GM21825 (cell line): Measurements from ENCODE around the gene ZNHIT6.
"Not testable (repeated sequence)": the region's sequence is repeated elsewhere in the genome, so short reads cannot be mapped to it uniquely, and the experiment has no call there.

Experiments used
- ATAC-seq: cut with Tn5 transposase; IDR thresholded peaks from one replicate; pipeline ENCODE4 v1.9.1; 2021; ENCODE audit warnings: mild to moderate bottlenecking, moderate library complexity; ENCODE audit not compliant: unreplicated experiment

Gene ZNHIT6

DNA sequence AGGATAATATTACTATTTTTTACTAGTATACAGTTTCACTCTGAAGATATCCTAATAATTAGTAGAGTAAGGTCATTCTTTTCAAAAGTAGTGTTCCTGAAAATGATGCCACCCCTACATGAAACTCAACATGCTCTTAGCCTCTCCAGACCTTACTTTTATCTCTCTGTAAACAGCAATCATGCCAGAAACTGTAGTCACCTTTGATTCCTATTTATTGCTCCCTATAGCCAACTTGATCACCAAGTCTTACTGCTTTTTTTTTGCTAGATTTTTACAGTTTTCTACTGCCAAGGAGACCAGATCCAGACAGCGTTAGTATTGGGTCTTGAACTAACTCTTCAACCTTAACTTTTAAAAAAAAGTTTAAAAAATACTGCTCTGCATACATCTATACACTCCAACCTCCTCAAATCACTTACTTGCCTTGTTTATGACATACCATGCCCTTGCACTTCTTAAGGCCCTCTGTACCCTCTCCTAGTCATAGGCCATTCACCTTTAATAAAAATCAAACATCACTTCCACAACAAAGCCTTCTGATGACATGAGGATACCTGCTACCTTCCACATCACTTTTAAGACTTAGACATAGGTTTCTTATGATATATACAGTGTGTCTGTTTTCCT is 36.1 kb downstream of the ZNHIT6 start:
- ATAC-seq: no peak

DNA sequence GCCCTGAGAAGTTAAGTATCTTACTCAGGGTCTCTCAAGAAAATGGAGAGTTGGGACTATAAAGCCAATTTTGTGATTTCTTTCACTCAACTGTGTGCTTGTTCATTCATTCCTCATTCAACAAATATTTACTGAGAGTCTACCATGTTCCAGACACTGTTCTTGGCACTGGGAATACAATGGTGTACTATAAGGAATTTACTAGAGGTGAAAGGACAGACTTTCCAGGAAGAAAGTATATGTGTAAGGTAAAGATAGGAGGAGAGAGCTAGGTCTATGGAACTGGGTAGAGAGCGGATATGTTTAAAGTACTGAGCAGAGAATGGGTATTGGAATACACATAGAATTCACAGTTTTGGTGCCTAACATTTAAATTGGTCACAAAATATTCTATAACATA is 42.3 kb downstream of the ZNHIT6 start:
- no peak for ATAC-seq

DNA sequence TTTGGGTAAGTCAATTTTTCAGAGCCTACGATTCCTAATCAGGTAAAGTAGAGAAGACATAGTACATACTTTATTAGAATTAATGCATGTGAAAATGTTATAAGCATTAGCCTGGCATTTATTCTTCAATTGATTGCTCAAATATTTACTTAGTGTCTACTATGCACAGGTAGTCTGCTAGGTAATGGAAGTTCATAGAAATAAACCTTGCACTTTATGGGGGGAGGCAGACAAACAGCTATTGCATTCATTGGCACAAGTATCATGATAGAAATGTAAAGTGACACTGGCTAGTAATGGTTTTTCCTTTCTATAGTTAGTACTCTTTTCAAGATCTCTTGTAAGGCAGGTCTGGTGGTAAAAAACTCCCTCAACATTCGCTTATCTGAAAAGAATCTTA is 44.9 kb downstream of the ZNHIT6 start:
- no peak for ATAC-seq

DNA sequence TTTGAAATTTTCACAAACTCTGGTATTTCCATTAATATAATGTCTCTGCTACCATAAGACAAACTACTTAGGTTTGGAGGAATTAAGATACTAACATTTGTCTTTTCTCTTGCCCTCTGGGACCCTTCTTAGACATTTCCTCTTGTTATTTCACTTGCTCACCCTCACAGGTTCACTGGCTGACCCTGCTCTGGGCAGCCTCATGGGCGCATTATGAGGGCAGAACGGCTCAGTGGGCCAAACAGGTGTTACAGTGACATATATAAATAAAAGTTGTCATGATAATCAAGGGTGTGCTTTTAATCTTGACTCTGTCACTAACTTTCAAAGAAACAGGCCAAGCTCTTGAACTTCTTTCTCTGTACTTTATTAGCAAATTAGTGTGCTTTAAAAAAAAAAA is 46.5 kb downstream of the ZNHIT6 start:
- no peak for ATAC-seq

DNA sequence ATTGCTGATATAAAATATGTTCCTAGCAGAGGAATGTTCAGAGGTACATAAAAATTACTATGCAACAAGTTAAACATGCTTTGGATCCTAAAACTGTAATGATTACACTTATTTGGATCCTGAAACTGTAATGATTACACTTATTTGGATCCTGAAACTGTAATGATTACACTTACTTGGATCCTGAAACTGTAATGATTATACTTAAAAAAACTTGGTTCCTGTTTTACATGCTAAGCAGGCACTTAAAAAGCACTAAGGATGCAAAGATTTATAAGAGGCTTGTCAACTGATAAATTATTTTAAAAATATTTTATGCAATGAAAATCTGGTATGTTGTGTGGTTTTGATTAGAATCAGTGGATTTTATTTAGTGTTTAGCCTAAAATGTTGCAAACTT is 47.7 kb downstream of the ZNHIT6 start:
- ATAC-seq: no peak

DNA sequence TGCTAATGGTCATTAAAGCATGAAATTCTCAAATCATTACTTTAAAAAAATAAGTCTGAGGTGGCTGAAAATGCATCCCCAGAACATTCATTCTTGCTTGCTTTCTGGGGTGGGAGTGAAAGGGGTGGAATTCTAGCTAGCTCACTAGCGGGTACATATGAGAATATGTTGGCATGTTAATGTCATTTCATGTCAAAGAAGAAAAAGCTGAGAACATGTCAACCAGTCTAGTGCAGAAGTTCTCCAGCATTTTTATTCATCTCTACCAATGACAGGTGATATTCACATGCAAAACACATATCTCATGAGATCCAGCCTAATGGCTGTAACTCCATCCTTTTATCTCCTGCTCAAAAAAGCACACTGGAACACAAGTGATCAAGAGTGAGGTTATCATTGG is 49.1 kb downstream of the ZNHIT6 start:
- no peak for ATAC-seq

DNA sequence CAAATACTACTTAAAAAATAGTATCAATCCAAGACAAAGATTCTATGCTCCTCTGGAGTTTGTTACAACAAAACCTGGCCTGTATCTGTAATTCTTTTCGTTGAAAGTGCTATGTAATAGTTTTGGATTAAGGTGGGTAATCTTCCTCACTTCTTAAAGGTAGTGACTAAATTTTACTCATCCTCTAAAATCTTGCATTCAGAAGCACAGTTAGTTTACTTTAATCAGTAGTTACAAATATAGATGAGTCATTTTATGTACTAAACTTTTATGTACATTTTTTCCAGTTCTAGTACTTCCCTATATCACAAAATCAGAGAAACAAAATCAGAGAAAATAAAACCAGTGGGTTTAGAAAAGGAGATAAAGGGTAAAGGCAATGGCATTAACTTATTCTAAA is 51.3 kb downstream of the ZNHIT6 start:
- no peak for ATAC-seq

DNA sequence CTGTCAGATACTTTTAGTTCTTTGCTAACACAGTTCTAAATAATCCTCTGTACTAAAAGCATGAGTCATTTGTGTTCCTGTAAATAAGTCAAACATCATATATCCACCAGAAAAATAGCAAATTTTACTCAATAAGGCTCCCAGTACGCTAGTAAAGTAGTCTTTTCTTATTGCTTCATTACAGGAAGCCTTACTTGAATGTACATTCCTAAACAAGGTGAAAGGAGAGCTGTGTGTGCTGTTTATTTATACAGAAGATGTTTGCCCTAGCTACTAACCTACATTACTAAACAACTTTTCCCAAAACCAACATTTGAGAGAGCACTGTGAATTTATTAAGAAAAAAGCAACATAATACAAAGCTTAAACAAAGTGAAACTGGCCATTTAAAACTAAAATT is 52.0 kb downstream of the ZNHIT6 start:
- no peak for ATAC-seq

DNA sequence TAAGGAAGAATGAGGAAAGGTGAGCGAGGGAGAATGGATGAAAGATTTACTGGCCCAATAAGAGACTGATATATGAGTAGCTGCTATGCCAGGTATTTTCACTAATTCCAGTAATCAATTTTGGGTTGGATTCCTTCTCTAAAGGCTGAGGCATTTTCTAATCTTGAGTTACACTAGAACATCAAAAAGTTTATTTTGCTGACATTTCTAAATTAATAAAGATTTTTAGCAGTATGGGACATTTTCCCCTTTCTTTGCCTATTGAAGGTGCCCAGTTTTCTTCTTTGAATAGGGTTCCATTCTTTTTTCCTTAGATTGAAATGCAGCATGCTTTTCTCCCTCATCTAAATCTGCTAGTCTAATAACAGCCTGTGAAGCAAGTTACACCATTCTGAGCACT is 52.9 kb downstream of the ZNHIT6 start:
- no peak for ATAC-seq

DNA sequence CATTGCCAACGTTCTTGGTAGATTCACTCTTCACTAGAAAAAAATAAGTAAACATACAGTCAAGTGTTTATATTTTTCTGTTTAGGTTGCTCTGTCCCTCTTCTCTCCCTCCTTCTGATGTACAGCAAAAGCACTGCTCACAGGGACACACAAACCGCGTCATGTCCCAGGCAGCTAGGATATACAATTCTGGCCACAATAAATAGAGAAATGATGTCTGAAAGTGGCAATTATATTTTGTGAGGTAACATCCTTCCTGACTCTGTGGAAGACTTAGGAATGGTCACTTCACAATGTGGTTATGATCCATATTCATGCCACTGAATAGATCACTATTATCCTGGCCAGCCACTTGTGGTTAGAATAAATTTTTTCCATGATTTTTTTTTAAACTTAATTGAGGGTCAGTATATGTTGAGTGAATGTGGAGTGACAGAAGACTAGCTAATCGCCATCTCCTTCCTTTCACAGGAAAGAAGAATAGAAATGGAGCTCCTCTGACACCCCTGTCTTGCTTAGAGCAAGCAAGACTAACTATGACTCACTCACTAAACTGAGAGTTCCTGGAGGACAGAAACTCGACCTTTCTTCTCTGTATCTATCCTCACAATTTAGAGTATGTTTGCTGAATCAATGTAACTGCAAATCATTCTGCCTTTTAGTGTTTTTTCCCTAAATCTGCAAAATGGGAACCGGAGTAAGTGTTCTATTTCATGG is 54.0 kb downstream of the ZNHIT6 start:
- no peak for ATAC-seq

DNA sequence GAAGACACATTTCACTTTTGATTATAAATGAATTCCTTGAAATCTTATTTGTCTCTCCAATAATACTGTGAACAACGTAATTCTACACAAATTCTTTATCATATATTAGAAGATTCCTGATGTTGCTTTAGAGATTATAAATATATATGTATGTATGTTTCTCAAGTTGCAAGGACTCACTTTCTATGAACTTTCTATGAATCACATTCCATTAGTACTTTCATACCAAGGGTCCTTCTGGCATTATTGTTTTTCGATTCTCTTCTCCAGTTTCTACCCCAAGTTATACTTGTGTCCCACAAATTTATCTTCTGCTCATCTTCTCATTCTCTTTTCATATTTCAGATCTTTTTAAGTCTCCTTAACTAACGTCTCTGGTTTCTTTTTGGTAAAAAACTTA is 55.9 kb downstream of the ZNHIT6 start:
- no peak for ATAC-seq

DNA sequence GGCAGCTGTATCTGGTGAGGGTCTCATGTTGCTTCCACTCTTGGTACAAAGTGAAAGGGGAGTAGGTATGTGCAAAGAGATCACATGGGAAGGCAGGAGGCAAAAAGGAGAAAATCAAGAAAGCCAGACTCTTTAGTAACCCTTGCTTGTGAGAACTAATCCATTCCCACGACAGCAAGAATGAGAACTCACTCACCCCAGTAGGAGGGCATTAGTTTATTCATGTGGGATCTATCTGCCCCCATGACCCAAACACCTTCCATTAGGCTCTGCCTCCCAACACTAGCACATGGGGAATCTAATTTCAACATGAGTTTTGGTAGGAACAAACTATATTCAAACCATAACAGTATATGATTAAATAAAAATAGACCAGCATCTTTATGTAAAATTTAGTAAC is 57.6 kb downstream of the ZNHIT6 start:
- ATAC-seq: no peak

DNA sequence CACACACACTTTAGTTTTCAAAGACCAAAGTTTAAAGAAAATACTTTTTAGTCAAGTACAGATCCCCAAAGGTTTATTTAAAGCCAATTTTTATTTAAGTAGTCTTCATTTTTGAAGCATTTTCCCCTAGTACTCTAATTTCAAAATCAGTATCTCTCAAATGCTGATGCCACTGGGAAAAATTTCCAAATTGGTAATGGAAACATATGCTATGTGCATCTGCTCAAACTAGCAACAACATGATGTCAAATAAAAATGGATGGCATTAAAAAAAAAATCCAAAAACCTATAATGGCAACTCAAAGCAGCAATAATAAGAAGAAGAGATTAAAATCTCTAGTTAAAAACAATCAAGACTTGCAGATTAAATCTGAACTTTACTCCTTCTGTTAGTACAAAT is 58.6 kb downstream of the ZNHIT6 start:
- no peak for ATAC-seq

DNA sequence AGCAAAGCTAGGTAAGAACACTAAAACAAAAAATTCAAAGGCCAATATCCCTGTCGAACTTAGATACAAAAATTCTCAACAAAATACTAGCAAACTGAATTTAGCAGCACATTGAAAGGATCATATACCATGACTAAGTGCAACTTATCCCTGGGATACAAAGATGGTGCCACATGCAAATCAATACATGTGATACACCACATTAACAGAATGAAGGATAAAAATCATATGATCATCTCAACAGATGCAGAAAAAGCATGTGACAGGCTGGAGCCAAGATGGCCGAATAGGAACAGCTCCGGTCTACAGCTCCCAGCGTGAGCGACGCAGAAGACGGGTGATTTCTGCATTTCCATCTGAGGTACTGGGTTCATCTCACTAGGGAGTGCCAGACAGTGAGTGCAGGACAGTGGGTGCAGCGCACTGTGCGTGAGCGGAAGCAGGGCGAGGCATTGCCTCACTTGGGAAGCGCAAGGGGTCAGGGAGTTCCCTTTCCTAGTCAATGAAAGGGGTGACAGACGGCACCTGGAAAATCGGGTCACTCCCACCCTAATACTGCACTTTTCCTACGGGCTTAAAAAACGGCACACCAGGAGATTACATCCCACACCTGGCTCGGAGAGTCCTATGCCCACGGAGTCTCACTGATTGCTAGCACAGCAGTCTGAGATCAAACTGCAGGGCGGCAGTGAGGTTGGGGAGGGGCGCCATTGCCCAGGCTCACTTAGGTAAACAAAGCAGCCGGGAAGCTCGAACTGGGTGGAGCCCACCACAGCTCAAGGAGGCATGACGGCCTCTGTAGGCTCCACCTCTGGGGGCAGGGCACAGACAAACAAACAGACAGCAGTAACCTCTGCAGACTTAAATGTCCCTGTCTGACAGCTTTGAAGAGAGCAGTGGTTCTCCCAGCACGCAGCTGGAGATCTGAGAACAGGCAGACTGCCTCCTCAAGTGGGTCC is 66.4 kb downstream of the ZNHIT6 start:
- not testable (repeated sequence) for ATAC-seq

DNA sequence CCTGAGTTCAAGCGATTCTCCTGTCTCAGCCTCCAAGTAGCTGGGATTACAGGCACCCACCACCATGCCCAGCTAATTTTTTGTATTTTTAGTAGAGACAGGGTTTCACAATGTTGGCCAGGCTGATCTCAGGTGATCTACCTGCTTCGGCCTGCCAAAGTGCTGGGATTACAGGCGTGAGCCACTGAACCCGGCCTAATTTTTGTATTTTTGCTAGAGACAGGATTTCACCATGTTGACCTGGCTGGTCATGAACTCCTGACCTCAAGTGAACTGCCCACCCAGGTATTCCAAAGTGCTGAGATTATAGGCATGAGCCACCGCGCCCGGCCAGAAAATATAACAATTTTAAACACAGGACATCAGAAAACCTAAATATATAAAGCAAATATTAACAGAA is 68.3 kb downstream of the ZNHIT6 start:
- ATAC-seq: not testable (repeated sequence)

DNA sequence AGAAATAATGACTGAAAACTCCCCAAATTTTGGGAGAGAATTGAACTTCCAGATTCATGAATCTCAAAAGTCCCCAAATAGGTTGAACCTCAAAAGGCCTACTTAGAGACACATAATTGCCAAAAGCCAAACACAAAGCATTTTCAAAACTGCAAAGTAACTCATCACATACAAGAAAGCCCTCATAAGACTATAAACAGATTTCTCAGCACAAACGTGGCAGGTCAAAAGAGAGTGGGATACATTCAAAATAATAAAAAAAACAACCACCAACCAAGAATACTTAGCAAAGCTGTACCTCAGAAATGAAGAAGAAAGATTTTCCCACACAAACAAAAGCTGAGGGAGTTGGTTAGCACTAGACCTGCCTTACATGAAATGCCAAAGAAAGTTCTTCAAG is 69.8 kb downstream of the ZNHIT6 start:
- no peak for ATAC-seq

DNA sequence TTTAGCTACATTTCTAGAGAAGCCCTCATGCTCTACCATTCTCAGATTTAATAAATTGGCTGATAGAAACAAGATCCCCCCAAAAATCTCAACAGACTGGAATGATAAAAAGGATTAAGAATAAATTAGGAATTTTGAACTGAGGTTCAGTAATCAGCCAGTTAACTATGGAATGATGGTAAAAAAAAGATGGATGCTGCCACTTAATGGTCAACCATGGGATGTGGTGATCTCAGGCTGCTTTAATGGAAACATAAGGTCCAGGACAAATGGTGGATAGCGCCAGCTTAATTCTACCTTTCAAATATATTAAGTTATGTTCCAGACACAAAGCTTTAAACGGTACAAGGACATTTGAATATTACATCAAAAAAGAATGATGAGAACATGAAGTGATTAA is 77.7 kb downstream of the ZNHIT6 start:
- ATAC-seq: no peak

DNA sequence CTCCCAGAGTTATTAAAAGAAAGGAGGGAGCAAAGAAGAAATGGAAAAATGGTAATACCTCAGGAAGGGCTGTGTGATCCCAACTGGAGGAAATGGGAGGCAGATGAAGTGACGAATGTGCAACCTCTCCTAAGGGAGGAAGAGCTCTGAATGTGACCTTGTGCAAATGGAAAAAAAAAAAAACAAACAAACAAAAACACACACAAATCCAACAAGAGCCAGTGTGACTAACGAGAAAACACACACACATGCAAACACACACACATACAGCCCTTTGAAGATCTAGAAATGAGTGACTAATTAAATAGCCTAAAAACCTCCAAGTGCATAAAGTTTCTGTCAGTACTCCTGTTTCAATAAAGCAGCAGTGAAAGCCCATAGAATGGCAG is 78.7 kb downstream of the ZNHIT6 start:
- no peak for ATAC-seq

DNA sequence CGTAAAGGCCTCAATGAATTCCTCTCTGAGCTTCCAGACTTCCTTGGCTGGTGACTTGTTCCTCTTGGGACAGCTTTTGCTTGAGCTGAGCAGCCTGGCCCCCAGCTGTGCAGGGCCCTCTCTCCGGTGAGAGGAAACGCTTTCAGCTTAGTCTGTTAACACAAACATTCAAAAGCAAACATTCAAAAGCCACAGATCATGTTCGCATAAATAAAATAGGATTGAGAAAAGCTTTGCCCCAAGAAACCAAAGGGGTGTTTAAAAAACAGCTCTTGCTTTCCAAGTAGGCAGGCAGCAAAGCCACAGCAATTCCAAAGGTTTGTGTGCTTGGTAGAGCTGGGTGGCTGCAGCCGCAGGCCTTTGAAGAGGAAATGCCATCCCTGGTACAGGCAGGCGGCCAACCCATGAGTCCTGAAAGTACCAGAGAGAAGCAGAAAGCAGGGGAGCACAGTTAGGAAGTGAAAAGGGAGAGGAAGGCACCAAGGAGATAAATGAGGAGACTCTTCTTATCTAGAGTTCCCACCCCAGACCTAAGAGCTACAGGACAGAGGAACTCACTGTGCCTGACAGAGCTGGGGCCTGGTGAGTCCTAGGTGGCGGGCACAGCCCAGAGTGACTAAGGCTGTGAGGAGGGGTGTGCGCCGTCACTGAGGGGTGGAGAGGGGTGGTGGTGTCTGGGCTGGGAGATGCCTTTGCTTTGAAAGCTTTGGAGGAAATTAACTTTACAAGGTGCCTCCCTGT is 79.3 kb downstream of the ZNHIT6 start:
- no peak for ATAC-seq

DNA sequence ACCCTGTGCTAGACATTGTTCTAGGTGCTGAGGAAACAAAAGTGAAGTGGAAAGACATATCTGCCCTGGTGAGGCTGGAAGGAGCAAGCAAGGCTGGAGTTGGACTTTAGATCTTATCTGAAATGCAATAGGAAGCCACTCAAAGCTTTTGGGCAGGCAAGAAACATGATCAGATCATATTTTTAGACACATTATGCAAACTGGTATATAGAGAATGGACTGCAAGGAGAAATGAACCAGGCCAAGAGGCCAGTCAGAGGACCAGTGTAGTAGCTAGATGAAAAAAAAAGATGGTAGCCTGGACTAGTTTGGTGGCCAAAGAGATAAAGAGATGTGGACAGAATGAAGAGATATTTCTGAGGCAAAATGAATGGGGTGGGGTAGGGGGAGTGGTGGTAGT is 81.4 kb downstream of the ZNHIT6 start:
- no peak for ATAC-seq

DNA sequence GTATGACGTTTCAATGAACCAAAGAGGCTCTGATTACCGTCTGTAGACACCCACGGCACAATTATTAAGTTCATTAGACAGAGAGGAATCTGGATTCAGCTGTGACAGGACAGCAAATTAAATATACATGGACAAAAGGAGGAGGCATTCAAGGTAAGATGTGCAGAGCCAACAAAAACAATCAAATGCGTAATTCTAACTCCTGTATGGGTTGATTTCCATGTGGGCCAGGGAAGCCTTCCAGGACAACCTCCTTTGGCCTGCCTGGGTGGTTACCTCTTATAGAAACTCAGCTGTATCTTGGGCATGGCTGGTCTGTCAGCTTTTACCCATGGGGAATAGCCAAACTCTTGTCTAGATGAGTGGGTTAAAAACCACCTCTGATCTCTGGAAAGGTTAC is 83.9 kb downstream of the ZNHIT6 start:
- ATAC-seq: no peak
